HCT116 (cell line): ENCODE data around the gene TMEM129. TPM values are rescaled to one million over a fixed set of nuclear protein-coding genes. Genes with fewer than 3 reads are reported as not detected.

ENCODE experiments used
- ATAC-seq: fragments of 200-7000 bp; cut with Tn5 transposase; 2 replicates; pipeline ENCODE4 v1.9.1; 2020; ENCODE audit warnings: mild to moderate bottlenecking, moderate library complexity
- BruUV-seq: library from RNA; stranded (reverse); fragments of 400-500 nt; replicated peaks from 2 replicates; lab custom pipeline; 2021; lab: Mats Ljungman, UMichigan
- CTCF ChIA-PET: fragments of 300-600 bp; sonication (Branson Sonifier 250); formaldehyde crosslinking; loops from one replicate; lab custom pipeline; 2021; ENCODE audit warnings: antibody characterized with exemption; lab: Charles Lee
- POLR2A ChIA-PET: fragments of 300-600, 350-600 bp; sonication (Branson Sonifier 250); formaldehyde crosslinking; loops from one replicate; lab custom pipeline; 2021; ENCODE audit warnings: antibody characterized with exemption; lab: Charles Lee
- RAD21 ChIA-PET, 2 experiments: fragments of 300-600 bp; sonication (Branson Sonifier 250); formaldehyde crosslinking; loops; one replicate each; lab custom pipeline; 2023; ENCODE audit warnings: low total read pairs in 2 of 2; ENCODE audit not compliant: uncharacterized antibody in 2 of 2, unreplicated experiment in 2 of 2, low non-redundant PET in 1 of 2; lab: Charles Lee
- DNase-seq: peaks from one replicate; pipeline ENCODE4 v3.0.0-alpha.2; 2010; ENCODE audit warnings: low read depth, low spot score
- H2AFZ ChIP-seq: fragments of 200-600 bp; shearing (Covaris generic), sonication (generic); 2 replicates; pipeline ENCODE4 v1.6.1; 2017; ENCODE audit warnings: low read depth, mixed run types, mixed read lengths, antibody characterized with exemption, low read length; ENCODE audit not compliant: poor library complexity, severe bottlenecking
- H3K27ac ChIP-seq: 2 replicates; pipeline ENCODE4 v1.5.1; 2012; ENCODE audit warnings: low read depth, low read length
- H3K27me3 ChIP-seq: fragments of 200-600 bp; sonication (generic); 2 replicates; pipeline ENCODE4 v1.6.1; 2016; ENCODE audit warnings: mixed run types, low read length, mixed read lengths; ENCODE audit not compliant: insufficient read depth
- H3K36me3 ChIP-seq, 2 experiments: fragments of 200-500 bp in 1 of 2; fragments of 200-600 bp in 1 of 2; sonication (Bioruptor generic) in 1 of 2; sonication (generic) in 1 of 2; 2 replicates each; pipeline versions ENCODE4 v1.5.1 to v1.6.1; 2014 to 2016; ENCODE audit warnings: low read length in 2 of 2, inconsistent platforms in 1 of 2, mixed read lengths in 1 of 2, mixed run types in 1 of 2; ENCODE audit not compliant: insufficient read depth in 2 of 2, control insufficient read depth in 1 of 2
- H3K4me1 ChIP-seq, 2 experiments: fragments of 200-600 bp in 1 of 2; sonication (generic) in 1 of 2; 2 replicates each; pipeline versions ENCODE4 v1.5.1 to v1.6.1; 2012 to 2017; ENCODE audit warnings: low read length in 2 of 2, inconsistent platforms in 1 of 2, mild to moderate bottlenecking in 1 of 2, mixed read lengths in 1 of 2, mixed run types in 1 of 2, moderate library complexity in 1 of 2; ENCODE audit not compliant: insufficient read depth in 2 of 2, control insufficient read depth in 1 of 2
- H3K4me2 ChIP-seq: fragments of 200-600 bp; sonication (generic); 2 replicates; pipeline ENCODE4 v1.6.1; 2017; ENCODE audit warnings: mixed run types, low read length, mixed read lengths
- H3K4me3 ChIP-seq, 2 experiments: fragments of 200-600 bp in 1 of 2; sonication (generic) in 1 of 2; replicated peaks in 1 of 2; 2 replicates each; pipeline ENCODE4 v1.5.1; 2011 to 2016; ENCODE audit warnings: low read length in 2 of 2, control low read depth in 1 of 2, low read depth in 1 of 2, mild to moderate bottlenecking in 1 of 2, mixed read lengths in 1 of 2, mixed run types in 1 of 2
- H3K79me2 ChIP-seq: fragments of 200-600 bp; sonication (generic); 2 replicates; pipeline ENCODE4 v1.6.1; 2017; ENCODE audit warnings: mild to moderate bottlenecking, mixed run types, low read length, moderate library complexity, mixed read lengths; ENCODE audit not compliant: insufficient read depth
- H3K9ac ChIP-seq: fragments of 200-600 bp; sonication (generic); 2 replicates; pipeline ENCODE4 v1.6.1; 2016; ENCODE audit warnings: low read length, mixed read lengths
- H3K9me2 ChIP-seq: fragments of 200-600 bp; sonication (generic), shearing (Covaris generic); 2 replicates; pipeline ENCODE4 v1.6.1; 2017; ENCODE audit warnings: mixed run types, mild to moderate bottlenecking, moderate library complexity; ENCODE audit not compliant: insufficient read depth
- H3K9me3 ChIP-seq, 2 experiments: fragments of 200-500 bp in 1 of 2; fragments of 200-600 bp in 1 of 2; sonication (Bioruptor generic) in 1 of 2; sonication (generic) in 1 of 2; 2 replicates each; pipeline ENCODE4 v1.6.1; 2014 to 2017; ENCODE audit warnings: low read length in 2 of 2, mixed read lengths in 2 of 2, inconsistent platforms in 1 of 2, low read depth in 1 of 2, mild to moderate bottlenecking in 1 of 2, mixed run types in 1 of 2, moderate library complexity in 1 of 2; ENCODE audit not compliant: control insufficient read depth in 1 of 2, insufficient read depth in 1 of 2
- H4K20me1 ChIP-seq: fragments of 200-600 bp; sonication (generic), shearing (Covaris generic); 2 replicates; pipeline ENCODE4 v1.6.1; 2017; ENCODE audit warnings: mixed run types, mild to moderate bottlenecking, moderate library complexity; ENCODE audit not compliant: insufficient read depth
- CEBPB ChIP-seq: IDR thresholded peaks from 2 replicates; pipeline ENCODE4 v1.6.1; 2012; ENCODE audit warnings: low read depth
- CTCF ChIP-seq, 3 experiments: fragments of 200-600 bp in 1 of 3; sonication (generic) in 1 of 3; IDR thresholded peaks in 2 of 3; conservative IDR thresholded peaks in 1 of 3; 2 replicates each; pipeline ENCODE4 v1.5.1; 2012 to 2017; ENCODE audit warnings: low read depth in 2 of 3, low read length in 2 of 3, antibody characterized with exemption in 1 of 3, borderline replicate concordance in 1 of 3, control low read depth in 1 of 3, mild to moderate bottlenecking in 1 of 3, mixed read lengths in 1 of 3, mixed run types in 1 of 3, moderate library complexity in 1 of 3; ENCODE audit not compliant: insufficient read depth in 1 of 3
- ELF1 ChIP-seq: IDR thresholded peaks from 2 replicates; pipeline ENCODE4 v1.6.1; 2012; ENCODE audit warnings: low read depth, borderline replicate concordance
- EZH2 ChIP-seq: fragments of 200-600 bp; sonication (generic); IDR thresholded peaks from 2 replicates; pipeline ENCODE4 v1.6.1; 2017; ENCODE audit warnings: antibody characterized with exemption, mixed run types
- MAX ChIP-seq: IDR thresholded peaks from 2 replicates; pipeline ENCODE4 v1.6.1; 2012
- SRF ChIP-seq: IDR thresholded peaks from 2 replicates; pipeline ENCODE4 v1.6.1; 2012; ENCODE audit warnings: low read depth
- ZBTB33 ChIP-seq: IDR thresholded peaks from 2 replicates; pipeline ENCODE4 v1.6.1; 2011; ENCODE audit warnings: mild to moderate bottlenecking, low read length, moderate library complexity; ENCODE audit not compliant: insufficient replicate concordance; ENCODE audit errors: extremely low read depth
- intact Hi-C: fragments of 100-400 bp; cut with micrococcal nuclease; formaldehyde crosslinking; loops from 2 replicates; pipeline ENCODE4 v1.10.0; 2022
- total RNA-seq: library from RNA; stranded (reverse); gene quantifications from one replicate; pipeline ENCODE4 v1.2.1, GENCODE V29; 2021; ENCODE audit not compliant: unreplicated experiment

TMEM129 gene
- total RNA-seq, 1 experiment from 2014 or later, result 29.4 TPM

- CTCF ChIA-PET, result no interaction called here
- peaks cover 18 to 20% of the 10 kb centered on the region in 2 experiments; a peak in 2 of 4 replicates for H3K9me3 ChIP-seq
- H3K4me3 ChIP-seq, result no peak overlapping the region
- RAD21 ChIA-PET, result no interaction called here
- no TSS peak for BruUV-seq
- no peaks in the 10 kb centered on the region for H3K4me1 ChIP-seq
- TF ChIP-seq SRF (no peak), MAX (no peak), EZH2 (no peak), CTCF (IDR thresholded peaks at IDR 0.05 in 2 of 3, conservative IDR thresholded peaks at IDR 0.05 in 1 of 3; ENCODE audit: borderline replicate concordance in 1 of 3, insufficient read depth in 1 of 3, low read depth in 2 of 3, low read length in 2 of 3) (no peak), ZBTB33 (no peak), ELF1 (no peak), CEBPB (no peak)
- H3K36me3 ChIP-seq, result peaks cover 36 to 91% of the 10 kb centered on the region in 2 experiments
- H3K9me2 ChIP-seq, result no peaks in the 10 kb centered on the region
- H3K27ac ChIP-seq, result no peak overlapping the region
- ATAC-seq (no peak), DNase-seq (no peak)
- H4K20me1 ChIP-seq, result no peaks in the 10 kb centered on the region
- intact Hi-C loops, result no loop called here
- POLR2A ChIA-PET, result no interaction called here
- no peaks in the 10 kb centered on the region for H3K27me3 ChIP-seq
- no peak overlapping the region for H3K4me2 ChIP-seq
- peaks cover 26% of the 10 kb centered on the region; the same call in 1 of the 2 replicates for H3K79me2 ChIP-seq
- no peak overlapping the region for H2AFZ ChIP-seq
- H3K9ac ChIP-seq, result no peak overlapping the region
Measured at GRCh38 chr4:1736812-1737211, 15.7 kb upstream of the TMEM129 start.
